Rectal smooth muscle tissue (tissue), 1 donor: ENCODE measurements around the gene LOXHD1.

Experiments used
- H3K27ac ChIP-seq: one replicate; pipeline ENCODE4 v1.7.0; 2013; ENCODE audit warnings: low read depth, low read length, inconsistent platforms
- H3K27me3 ChIP-seq: one replicate; pipeline ENCODE4 v1.7.0; 2013; ENCODE audit warnings: low read length; ENCODE audit not compliant: control insufficient read depth, insufficient read depth
- H3K36me3 ChIP-seq: one replicate; pipeline ENCODE4 v1.7.0; 2013; ENCODE audit warnings: low read length; ENCODE audit not compliant: control insufficient read depth, insufficient read depth
- H3K4me1 ChIP-seq: one replicate; pipeline ENCODE4 v1.7.0; 2013; ENCODE audit warnings: low read length; ENCODE audit not compliant: control insufficient read depth, insufficient read depth
- H3K4me3 ChIP-seq: one replicate; pipeline ENCODE4 v1.7.0; 2013; ENCODE audit warnings: low read length
- H3K9ac ChIP-seq: one replicate; pipeline ENCODE4 v1.7.0; 2013; ENCODE audit warnings: low read length

The LOXHD1 gene

DNA sequence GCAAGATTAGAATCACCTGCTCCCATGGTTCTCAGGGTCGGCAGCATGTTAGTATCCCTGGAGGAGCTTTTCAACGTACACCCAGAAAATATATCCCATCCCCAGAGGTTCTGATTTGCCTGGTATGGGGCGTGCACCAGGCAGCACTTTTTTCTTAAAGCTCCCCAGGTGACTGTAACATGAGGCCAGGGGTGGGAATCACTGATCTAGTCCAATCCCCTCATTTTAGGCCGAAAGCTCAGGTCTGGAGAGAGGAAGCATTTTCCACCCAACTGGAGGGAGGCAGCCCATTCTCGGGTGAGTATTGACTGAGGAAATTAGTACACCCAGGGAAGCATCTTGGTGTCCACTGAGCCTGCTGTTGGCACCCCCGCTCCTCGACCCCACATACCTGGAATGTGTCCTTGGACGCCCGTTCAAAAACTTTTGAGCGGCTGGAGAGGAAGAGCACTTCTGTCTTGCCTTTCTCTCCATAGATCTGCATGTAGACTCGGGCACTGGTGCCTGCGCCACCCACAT, 94.3 kb downstream of the LOXHD1 start:
- Histone ChIP-seq H3K27me3 (no peaks in the 10 kb centered on the region), H3K4me3 (no peak overlapping the region), H3K27ac (no peak overlapping the region), H3K9ac (no peak overlapping the region), H3K4me1 (no peaks in the 10 kb centered on the region), H3K36me3 (no peaks in the 10 kb centered on the region)

DNA sequence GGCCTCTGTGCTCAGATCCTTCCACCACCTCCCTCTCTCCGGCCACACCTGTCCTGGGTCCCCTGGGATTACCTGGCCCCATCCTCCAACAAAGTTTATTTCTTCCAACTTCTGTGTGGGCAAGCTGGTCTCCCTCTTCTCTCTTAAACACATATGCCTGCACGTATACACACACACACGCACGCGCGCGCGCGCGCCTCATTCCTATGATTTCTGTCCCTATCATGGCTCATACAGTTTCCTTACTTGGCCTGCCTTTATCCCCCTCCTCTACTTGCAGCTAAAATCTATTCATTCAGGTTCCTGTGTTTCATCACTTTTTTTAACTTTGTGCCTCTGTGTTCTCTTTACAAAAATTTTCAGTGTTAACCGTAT, 96.4 kb downstream of the LOXHD1 start:
- Histone ChIP-seq H3K4me3 (no peak overlapping the region), H3K36me3 (no peaks in the 10 kb centered on the region), H3K27me3 (no peaks in the 10 kb centered on the region), H3K9ac (no peak overlapping the region), H3K27ac (no peak overlapping the region), H3K4me1 (no peaks in the 10 kb centered on the region)

DNA sequence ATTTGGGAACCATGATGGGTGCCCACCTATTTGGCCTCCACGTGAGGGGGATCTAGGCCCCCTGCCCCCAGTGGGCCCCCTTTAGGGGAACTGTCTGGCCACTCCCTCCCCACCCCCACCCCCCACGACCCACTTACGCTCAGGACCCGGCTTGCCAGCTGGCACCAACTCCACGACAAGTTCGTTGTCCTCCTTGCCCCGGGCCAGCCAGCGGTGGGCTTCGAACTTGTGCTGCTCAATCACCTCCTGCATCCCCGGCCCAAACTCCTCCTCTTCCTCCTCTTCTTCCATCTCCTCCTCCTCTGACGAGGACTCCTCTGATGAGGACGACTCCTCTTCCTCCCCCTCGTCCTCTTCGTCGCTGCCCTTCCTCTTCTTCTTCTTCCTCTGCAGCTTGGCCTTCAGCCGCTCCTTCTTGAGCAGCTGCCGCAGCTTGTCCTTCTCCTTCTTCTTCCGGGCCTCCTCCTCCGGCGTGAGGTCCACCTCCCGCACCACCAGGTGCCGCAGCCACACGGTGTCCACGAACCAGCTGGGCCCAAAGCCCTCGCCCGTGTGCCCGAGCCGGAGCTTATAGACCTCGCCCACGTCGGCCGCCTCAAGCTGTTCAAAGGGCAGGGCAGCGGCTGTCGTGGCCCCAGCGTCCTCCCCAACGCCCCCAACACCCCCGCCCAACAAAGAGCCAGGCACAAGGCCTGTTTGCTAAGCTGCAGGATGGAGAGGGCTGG, 96.9 kb downstream of the LOXHD1 start:
- Histone ChIP-seq H3K36me3 (no peaks in the 10 kb centered on the region), H3K27me3 (no peaks in the 10 kb centered on the region), H3K9ac (no peak overlapping the region), H3K27ac (no peak overlapping the region), H3K4me3 (no peak overlapping the region), H3K4me1 (no peaks in the 10 kb centered on the region)

DNA sequence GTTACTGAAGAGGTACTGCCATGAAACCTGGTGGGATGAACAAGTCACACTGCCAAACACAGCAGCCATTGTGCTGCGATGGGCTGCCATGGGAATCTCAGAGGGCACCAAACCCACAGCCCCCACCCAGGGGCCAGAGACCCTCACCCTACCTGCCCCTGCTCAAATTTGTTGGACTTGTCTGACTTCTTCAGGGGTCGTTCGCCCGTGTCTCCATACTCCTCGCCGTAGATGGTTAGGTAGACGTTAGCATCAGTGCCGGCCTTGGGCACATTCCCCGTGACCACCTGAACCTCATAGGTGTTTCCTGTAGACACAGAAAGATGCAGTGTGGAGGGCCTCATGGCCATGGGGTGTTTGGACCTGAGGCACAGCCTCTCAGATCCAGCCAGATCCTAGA, 97.7 kb downstream of the LOXHD1 start:
- Histone ChIP-seq H3K9ac (no peak overlapping the region), H3K4me3 (no peak overlapping the region), H3K36me3 (no peaks in the 10 kb centered on the region), H3K27ac (no peak overlapping the region), H3K4me1 (no peaks in the 10 kb centered on the region), H3K27me3 (no peaks in the 10 kb centered on the region)

DNA sequence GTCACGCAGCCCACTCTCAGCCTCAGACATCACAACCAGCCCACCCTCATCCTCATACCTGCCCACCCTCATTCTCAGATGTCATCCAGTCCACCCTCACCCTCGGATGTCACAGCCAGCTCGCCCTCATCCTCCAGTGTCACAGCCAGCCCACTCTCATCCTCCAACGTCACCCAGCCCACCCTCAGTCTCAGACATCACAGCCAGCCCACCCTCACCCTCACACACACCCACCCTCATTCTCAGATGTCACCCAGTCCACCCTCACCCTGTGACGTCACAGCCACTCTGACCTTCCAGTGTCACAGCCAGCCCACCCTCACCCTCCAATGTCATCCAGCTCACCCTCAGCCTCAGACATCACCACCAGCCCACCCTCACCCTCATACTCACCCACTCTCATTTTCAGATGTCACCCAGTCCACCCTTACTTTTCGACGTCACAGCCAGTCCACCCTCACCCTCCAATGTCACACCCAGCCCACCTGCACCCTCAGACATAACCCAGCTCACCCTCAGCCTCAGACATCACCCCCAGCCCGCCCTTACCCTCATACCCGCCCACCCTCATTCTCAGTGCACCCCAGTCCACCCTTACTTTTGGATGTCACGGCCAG, 100.3 kb downstream of the LOXHD1 start:
- no peaks in the 10 kb centered on the region for H3K27me3 ChIP-seq
- H3K4me1 ChIP-seq, result no peaks in the 10 kb centered on the region
- no peak overlapping the region for H3K27ac ChIP-seq
- no peak overlapping the region for H3K4me3 ChIP-seq
- H3K36me3 ChIP-seq, result no peaks in the 10 kb centered on the region
- H3K9ac ChIP-seq, result no peak overlapping the region

DNA sequence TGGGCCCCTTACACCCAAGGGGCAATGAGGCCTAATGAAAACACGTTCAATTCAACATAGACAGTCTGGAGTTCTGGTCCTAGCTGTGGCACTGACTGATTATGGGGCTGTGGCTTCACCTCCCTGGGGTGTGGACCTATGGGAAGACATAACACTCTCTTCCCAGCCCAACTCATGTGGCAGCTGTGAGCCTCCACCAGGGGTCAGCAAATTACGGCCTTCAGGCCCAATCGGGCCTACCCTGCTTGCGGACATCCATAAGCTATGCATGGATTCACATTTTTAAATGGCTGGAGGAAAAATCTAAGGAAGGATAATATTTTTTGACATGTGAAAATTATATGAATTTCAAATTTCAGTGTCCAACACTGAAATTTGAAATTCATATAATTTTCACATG, 101.3 kb downstream of the LOXHD1 start:
- no peak overlapping the region for H3K27ac ChIP-seq
- no peak overlapping the region for H3K9ac ChIP-seq
- no peak overlapping the region for H3K4me3 ChIP-seq
- H3K4me1 ChIP-seq, result no peaks in the 10 kb centered on the region
- H3K36me3 ChIP-seq, result no peaks in the 10 kb centered on the region
- H3K27me3 ChIP-seq, result no peaks in the 10 kb centered on the region

DNA sequence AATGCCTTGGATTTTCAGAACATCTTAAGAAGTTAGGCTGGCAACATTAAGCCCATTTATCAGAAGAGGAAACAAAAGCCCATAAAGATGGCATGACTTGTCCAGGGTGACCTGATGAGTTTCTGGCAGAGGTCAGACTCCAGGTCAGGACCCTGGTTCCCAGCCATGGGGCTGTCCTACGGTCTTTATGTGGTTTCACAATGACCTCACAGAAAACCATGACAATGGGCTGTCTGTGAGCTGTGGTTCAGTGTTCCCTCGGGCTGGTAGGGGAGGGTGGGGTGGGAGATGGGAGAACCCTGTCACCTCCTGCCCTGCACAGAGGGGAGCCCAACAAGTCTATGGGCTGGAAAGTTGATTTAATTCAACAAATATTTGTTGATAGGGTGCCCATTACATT, 101.8 kb downstream of the LOXHD1 start:
- Histone ChIP-seq H3K27ac (no peak overlapping the region), H3K9ac (no peak overlapping the region), H3K4me1 (no peaks in the 10 kb centered on the region), H3K36me3 (no peaks in the 10 kb centered on the region), H3K4me3 (no peak overlapping the region), H3K27me3 (no peaks in the 10 kb centered on the region)

DNA sequence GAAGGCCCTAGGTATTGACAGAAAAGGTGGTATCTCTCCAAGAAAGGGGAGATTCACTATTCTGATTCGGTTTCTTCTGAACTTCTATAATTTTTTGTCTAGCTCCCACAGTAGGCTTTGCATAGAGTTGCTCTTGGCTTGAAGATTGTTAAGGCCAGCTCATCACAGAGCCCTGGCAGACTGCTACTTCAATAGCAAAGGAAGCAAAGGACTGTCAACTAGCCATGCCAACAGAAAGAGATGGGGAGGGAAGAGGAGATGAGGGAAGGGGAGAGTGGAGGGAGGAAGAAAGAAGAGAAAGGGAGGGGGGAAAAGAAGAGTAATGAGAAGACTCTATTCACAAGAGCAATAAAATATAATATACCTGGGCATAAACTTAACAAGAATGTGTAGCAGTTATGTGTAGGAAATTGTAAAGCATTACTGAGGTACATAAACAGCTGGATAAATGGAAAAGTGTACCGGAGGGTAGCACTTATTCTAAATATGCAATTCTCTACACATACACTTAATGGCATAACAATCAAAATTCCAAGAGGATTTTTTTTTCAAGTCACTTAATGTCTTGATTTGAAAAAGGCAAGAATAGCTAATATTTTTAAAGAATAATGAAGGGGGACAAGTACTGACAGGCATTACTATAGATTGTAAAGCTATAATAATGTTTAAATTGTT, 102.5 kb downstream of the LOXHD1 start:
- H3K27ac ChIP-seq, result no peak overlapping the region
- peaks cover 2% of the 10 kb centered on the region for H3K4me1 ChIP-seq
- H3K4me3 ChIP-seq, result no peak overlapping the region
- H3K36me3 ChIP-seq, result no peaks in the 10 kb centered on the region
- H3K27me3 ChIP-seq, result no peaks in the 10 kb centered on the region
- no peak overlapping the region for H3K9ac ChIP-seq

DNA sequence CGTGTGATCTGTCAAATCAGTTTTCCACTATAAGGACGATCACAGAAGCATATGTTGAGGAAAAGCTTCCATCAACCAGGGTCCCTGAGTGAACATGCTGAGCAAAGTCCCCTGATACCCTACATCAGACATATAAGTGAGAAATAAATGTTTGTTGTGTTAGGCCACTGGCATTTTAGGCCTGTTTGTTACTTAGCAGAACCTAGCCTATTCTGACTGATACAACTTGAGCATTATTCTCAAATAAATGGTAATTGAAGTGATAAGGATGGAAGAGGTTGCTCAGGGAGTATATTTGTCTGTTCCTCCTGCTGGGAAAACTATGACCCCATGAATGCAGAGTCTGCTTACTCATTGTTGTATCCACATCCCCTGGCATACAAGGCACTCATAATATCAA, 106.4 kb downstream of the LOXHD1 start:
- Histone ChIP-seq H3K36me3 (no peaks in the 10 kb centered on the region), H3K27me3 (no peaks in the 10 kb centered on the region), H3K4me3 (no peak overlapping the region), H3K27ac (no peak overlapping the region), H3K4me1 (peaks cover 2% of the 10 kb centered on the region), H3K9ac (no peak overlapping the region)

DNA sequence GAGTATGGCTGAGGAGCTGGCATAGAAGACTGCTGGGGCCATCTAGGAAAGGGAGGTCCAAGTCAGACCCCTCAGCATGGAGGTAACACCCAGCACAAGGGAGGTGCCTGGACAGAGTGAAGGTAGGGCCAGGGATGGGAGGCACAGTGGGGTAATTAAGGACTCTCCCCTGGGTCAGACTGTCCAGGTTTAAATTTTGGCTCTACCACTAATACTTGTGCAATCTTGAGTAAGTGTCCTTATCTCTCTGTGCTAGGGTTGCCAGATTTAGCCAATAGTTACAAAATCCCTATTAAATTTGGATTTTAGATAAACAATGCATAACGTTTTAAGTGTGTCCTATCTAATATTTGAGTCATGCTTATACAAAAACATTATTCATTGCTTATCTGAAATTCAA, 109.5 kb downstream of the LOXHD1 start:
- no peak overlapping the region for H3K4me3 ChIP-seq
- peaks cover 2% of the 10 kb centered on the region for H3K4me1 ChIP-seq
- H3K27ac ChIP-seq, result no peak overlapping the region
- no peaks in the 10 kb centered on the region for H3K27me3 ChIP-seq
- no peaks in the 10 kb centered on the region for H3K36me3 ChIP-seq
- H3K9ac ChIP-seq, result no peak overlapping the region

DNA sequence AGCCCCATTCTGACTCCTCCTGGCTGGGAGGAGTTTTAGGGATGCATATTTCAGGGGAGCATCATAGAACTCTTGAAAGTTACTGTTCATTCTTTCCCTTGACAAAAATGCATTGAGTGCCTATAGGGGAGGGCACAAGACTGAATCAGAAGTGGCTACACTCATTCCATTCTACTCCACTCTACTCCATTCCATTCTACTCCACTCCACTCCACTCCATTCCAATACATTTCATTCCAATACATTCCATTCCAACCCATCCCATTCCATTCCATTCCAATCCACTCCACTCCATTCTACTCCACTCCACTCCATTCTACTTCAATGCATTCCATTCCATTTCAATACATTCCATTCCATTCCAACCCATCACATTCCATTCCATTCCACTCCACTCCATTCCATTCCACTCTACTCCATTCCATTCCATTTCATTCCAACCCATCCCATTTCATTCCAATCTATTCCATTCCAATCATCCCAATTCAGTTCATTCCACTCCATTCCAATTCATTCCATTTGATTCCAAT, 110.8 kb downstream of the LOXHD1 start:
- no peak overlapping the region for H3K4me3 ChIP-seq
- H3K27me3 ChIP-seq, result no peaks in the 10 kb centered on the region
- no peaks in the 10 kb centered on the region for H3K36me3 ChIP-seq
- H3K4me1 ChIP-seq, result peaks cover 2% of the 10 kb centered on the region
- H3K27ac ChIP-seq, result no peak overlapping the region
- no peak overlapping the region for H3K9ac ChIP-seq

DNA sequence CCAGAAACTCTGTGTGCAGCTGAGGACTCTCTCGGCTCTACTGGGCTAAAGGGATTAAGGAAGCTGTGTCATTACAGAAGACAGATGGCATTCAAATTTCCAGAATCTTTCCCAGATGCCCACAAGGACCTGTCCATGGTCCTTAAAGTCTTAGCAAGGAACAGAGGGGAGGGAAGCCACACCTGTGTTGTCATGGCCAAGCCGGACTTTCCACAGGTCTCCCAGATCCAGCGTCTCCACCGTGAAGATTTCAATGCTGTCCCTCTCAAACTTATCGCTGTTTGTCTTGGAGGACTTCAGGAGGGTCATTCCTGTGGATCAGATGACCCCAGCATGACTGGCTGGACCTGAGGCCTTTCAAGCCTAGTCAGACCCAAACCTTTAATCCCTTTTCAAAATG, 114.5 kb downstream of the LOXHD1 start:
- Histone ChIP-seq H3K36me3 (no peaks in the 10 kb centered on the region), H3K4me1 (no peaks in the 10 kb centered on the region), H3K4me3 (no peak overlapping the region), H3K27ac (no peak overlapping the region), H3K27me3 (no peaks in the 10 kb centered on the region), H3K9ac (no peak overlapping the region)
